ENCODE data around the gene GTF2H1.

- TF ChIP-seq YY1 (IDR thresholded peaks at IDR 0.05; ENCODE audit: insufficient read depth, insufficient read length): no peak
- TF ChIP-seq ZNF274 (IDR thresholded peaks at IDR 0.05; ENCODE audit: low read depth, low read length): no peak
- no peak for TF ChIP-seq SUZ12 (IDR thresholded peaks at IDR 0.05; ENCODE audit: extremely low read depth, insufficient read depth, insufficient read length)
These were observed 56.8 kb downstream of the GTF2H1 start for GRCh38 chr11:18379201-18379600.

Measured in NT2/D1 (cell line).